ENCODE measurements around the gene FBN2. TPM values are rescaled to one million over a fixed set of nuclear protein-coding genes. Genes with fewer than 3 reads are reported as not detected.

FBN2 gene
- total RNA-seq, 6 experiments from 2014 or later, result 0.06 to 0.98 (median 0.45) TPM

DNA sequence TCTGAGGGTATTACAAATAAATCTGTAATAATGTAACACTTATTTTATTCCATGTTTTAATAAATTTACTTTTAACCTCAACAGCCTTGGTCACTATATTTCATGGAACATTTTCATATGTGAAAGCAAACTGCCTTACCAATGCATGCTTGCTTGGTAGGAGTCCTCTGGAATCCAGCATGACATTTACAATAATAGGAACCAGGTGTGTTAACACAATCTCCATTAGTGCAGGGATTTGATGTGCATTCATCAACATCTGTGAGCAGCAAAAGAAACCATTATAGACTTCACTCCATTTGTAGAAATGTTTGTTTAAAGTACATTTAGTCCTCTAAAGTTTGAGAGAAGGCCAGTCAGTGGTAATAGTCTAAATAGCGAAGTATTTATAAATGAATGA lies 159.4 kb downstream of the FBN2 start:
- no peaks in the 10 kb centered on the region for H3K9me3 ChIP-seq
- no peak overlapping the region for H3K27ac ChIP-seq
- no peak for DNase-seq
- no peak for ATAC-seq
- TF ChIP-seq, protein P1, sequence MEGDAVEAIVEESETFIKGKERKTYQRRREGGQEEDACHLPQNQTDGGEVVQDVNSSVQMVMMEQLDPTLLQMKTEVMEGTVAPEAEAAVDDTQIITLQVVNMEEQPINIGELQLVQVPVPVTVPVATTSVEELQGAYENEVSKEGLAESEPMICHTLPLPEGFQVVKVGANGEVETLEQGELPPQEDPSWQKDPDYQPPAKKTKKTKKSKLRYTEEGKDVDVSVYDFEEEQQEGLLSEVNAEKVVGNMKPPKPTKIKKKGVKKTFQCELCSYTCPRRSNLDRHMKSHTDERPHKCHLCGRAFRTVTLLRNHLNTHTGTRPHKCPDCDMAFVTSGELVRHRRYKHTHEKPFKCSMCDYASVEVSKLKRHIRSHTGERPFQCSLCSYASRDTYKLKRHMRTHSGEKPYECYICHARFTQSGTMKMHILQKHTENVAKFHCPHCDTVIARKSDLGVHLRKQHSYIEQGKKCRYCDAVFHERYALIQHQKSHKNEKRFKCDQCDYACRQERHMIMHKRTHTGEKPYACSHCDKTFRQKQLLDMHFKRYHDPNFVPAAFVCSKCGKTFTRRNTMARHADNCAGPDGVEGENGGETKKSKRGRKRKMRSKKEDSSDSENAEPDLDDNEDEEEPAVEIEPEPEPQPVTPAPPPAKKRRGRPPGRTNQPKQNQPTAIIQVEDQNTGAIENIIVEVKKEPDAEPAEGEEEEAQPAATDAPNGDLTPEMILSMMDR (IDR thresholded peaks at IDR 0.05), result no peak
- no peak for TF ChIP-seq POLR2A (IDR thresholded peaks at IDR 0.05)
- H3K4me1 ChIP-seq, result no peaks in the 10 kb centered on the region
- WGBS (ENCODE audit: insufficient coverage, low coverage, low lambda C conversion rate, missing lambda C conversion rate), result 43% methylated on average over 1 of the region's 1 CpG
- H3K4me3 ChIP-seq, result no peak overlapping the region
- intact Hi-C loops (cut with DNase I), result no loop called here
- H3K36me3 ChIP-seq, result no peaks in the 10 kb centered on the region
- no peaks in the 10 kb centered on the region for H3K27me3 ChIP-seq

DNA sequence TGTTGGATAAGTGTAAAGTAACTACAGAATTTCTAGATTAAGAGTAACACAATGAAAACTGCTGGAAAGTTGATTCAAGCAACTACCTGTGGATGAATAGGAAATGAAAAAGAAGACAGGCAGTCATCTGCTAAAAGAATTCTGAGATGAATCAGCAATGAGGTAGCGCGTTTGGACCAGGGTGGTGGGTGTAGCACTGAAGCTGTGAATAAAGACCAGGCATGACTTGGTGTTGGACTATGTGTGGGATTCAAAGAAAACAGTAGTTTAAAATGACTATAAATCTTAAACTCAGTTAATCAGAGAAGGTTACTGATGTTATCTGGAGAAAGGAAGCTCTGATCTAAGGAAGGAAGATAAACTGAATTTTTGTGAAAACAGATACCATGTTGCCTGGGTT lies 159.8 kb downstream of the FBN2 start:
- no peaks in the 10 kb centered on the region for H3K4me1 ChIP-seq
- no peak overlapping the region for H3K27ac ChIP-seq
- 93% methylated on average over 2 of the region's 2 CpGs for WGBS (ENCODE audit: insufficient coverage, low coverage, low lambda C conversion rate, missing lambda C conversion rate)
- H3K27me3 ChIP-seq, result no peaks in the 10 kb centered on the region
- H3K36me3 ChIP-seq, result no peaks in the 10 kb centered on the region
- H3K4me3 ChIP-seq, result no peak overlapping the region
- TF ChIP-seq POLR2A (IDR thresholded peaks at IDR 0.05), result no peak
- TF ChIP-seq, protein P1 (IDR thresholded peaks at IDR 0.05), result no peak
- intact Hi-C loops (cut with DNase I), result no loop called here
- H3K9me3 ChIP-seq, result no peaks in the 10 kb centered on the region
- DNase-seq (no peak), ATAC-seq (no peak)

DNA sequence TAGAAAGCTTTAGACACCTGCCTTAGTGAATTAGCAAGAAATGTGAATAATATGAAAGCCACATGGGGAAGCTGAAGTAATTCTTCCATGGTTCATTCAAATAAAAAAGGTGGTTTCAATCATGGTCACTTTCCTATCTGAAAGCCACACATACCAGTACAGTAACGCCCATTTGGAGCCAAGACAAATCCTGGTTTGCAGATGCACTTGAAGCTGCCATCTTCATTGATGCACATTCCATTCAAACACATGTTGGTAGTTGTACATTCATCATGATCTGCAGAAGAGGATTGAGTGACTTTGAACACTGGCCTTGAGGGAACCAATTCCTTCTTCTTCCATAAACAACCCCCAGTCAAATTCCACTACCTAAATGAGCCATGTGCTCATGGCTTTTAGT lies 161.5 kb downstream of the FBN2 start:
- ATAC-seq, result no peak
- 20% methylated on average over 1 of the region's 1 CpG for WGBS (ENCODE audit: insufficient coverage, low coverage, low lambda C conversion rate, missing lambda C conversion rate)
- no peak for DNase-seq
- Histone ChIP-seq H3K4me3 (no peak overlapping the region), H3K36me3 (no peaks in the 10 kb centered on the region), H3K27me3 (no peaks in the 10 kb centered on the region), H3K9me3 (no peaks in the 10 kb centered on the region), H3K4me1 (no peaks in the 10 kb centered on the region), H3K27ac (no peak overlapping the region)
- TF ChIP-seq, protein P1 (IDR thresholded peaks at IDR 0.05), result no peak
- no peak for TF ChIP-seq POLR2A (IDR thresholded peaks at IDR 0.05)
- intact Hi-C loops (cut with DNase I), result no loop called here

DNA sequence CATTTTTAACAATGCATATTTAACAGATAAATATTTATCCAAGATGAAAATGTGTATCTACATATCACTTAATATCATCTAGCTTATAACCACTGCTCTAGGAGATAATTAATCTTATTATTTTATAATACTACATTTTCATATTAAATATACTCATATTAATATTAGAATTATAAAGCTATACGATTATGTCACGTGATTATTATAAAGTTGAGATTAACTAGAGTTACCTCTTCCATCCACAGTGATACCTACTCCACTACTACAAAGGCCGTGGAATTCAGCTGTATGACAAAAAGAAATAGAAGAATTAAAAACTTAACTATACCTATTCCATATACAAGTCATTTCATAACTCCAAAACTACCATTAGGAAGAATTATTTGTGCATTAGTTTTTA lies 171.9 kb downstream of the FBN2 start:
- TF ChIP-seq POLR2A (IDR thresholded peaks at IDR 0.05), result no peak
- Histone ChIP-seq H3K27ac (no peak overlapping the region), H3K36me3 (no peaks in the 10 kb centered on the region), H3K9me3 (no peaks in the 10 kb centered on the region), H3K27me3 (no peaks in the 10 kb centered on the region), H3K4me1 (no peaks in the 10 kb centered on the region), H3K4me3 (no peak overlapping the region)
- no peak for DNase-seq
- WGBS (ENCODE audit: insufficient coverage, low coverage, low lambda C conversion rate, missing lambda C conversion rate), result 28% methylated on average over 3 of the region's 3 CpGs
- intact Hi-C loops (cut with DNase I), result no loop called here
- no peak for ATAC-seq

DNA sequence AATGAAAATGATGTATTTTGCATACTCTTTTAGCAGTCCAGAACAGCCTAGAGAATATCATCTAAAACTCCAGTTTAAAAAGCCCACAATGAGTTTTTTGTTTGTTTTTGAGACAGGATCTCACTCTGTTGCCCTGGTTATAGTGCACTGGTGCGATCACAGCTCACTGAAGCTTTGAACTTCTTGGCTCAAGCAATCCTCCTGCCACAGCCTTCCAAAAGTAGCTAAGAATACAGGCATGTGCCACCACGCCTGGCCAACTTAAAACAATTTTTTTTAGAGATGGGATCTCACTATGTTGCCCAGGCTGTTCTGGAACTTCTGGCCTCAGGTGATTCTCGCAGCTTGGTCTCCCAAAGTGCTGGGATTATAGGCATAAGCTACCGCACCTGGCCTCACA lies 175.7 kb downstream of the FBN2 start:
- no peaks in the 10 kb centered on the region for H3K4me1 ChIP-seq
- 64% methylated on average over 4 of the region's 4 CpGs for WGBS (ENCODE audit: insufficient coverage, low coverage, low lambda C conversion rate, missing lambda C conversion rate)
- H3K27me3 ChIP-seq, result no peaks in the 10 kb centered on the region
- DNase-seq (no peak), ATAC-seq (no peak)
- H3K27ac ChIP-seq, result no peak overlapping the region
- intact Hi-C loops (cut with DNase I), result no loop called here
- TF ChIP-seq, protein P1 (IDR thresholded peaks at IDR 0.05), result no peak
- no peak for TF ChIP-seq POLR2A (IDR thresholded peaks at IDR 0.05)
- no peaks in the 10 kb centered on the region for H3K36me3 ChIP-seq
- no peak overlapping the region for H3K4me3 ChIP-seq
- H3K9me3 ChIP-seq, result no peaks in the 10 kb centered on the region
